ACC112 (cell line): Measurements from ENCODE around the gene BIRC7.

Experiments
- H2AFZ ChIP-seq: fragments of 200-600 bp; sonication (generic); one replicate; pipeline ENCODE4 v1.6.0; 2017; ENCODE audit warnings: antibody characterized with exemption, low read length; ENCODE audit not compliant: unreplicated experiment
- H3K27ac ChIP-seq: fragments of 200-600 bp; sonication (generic); 2 replicates; pipeline ENCODE4 v1.5.1; 2014; ENCODE audit warnings: low read depth, mild to moderate bottlenecking, antibody characterized with exemption, low read length, moderate library complexity
- H3K27me3 ChIP-seq: fragments of 200-600 bp; sonication (generic); 2 replicates; pipeline ENCODE4 v1.6.1; 2014; ENCODE audit warnings: mild to moderate bottlenecking, antibody characterized with exemption, low read length, moderate library complexity, mixed read lengths; ENCODE audit not compliant: insufficient read depth
- H3K36me3 ChIP-seq: fragments of 200-600 bp; sonication (generic); 2 replicates; pipeline ENCODE4 v1.6.1; 2016; ENCODE audit warnings: mild to moderate bottlenecking, antibody characterized with exemption, low read length, moderate library complexity, mixed read lengths; ENCODE audit not compliant: insufficient read depth
- H3K4me1 ChIP-seq: fragments of 200-600 bp; sonication (generic); one replicate; pipeline ENCODE4 v1.6.1; 2016; ENCODE audit warnings: low read length, mixed read lengths; ENCODE audit not compliant: insufficient read depth, unreplicated experiment, control insufficient read depth
- H3K4me3 ChIP-seq: fragments of 200-600 bp; sonication (generic); 2 replicates; pipeline ENCODE4 v1.5.1; 2014; ENCODE audit warnings: mild to moderate bottlenecking, low read depth, low read length
- H3K79me2 ChIP-seq: fragments of 200-600 bp; sonication (generic); one replicate; pipeline ENCODE4 v1.6.0; 2016; ENCODE audit warnings: low read length; ENCODE audit not compliant: control insufficient read depth, unreplicated experiment, insufficient read depth

BIRC7 gene

GRCh38 chr20:63267691-63268090 is 32.0 kb downstream of the BIRC7 start:
- H3K27me3 ChIP-seq = peaks cover 13% of the 10 kb centered on the region
- peaks cover under 1% of the 10 kb centered on the region for H3K79me2 ChIP-seq
- H3K4me1 ChIP-seq = peaks cover 5% of the 10 kb centered on the region

GRCh38 chr20:63268256-63268655 is 32.6 kb downstream of the BIRC7 start:
- Histone ChIP-seq H3K36me3 (no peaks in the 10 kb centered on the region), H3K4me1 (peaks cover 5% of the 10 kb centered on the region), H3K27ac (no peak overlapping the region), H3K79me2 (peaks cover 6% of the 10 kb centered on the region), H3K4me3 (no peak overlapping the region), H2AFZ (no peak overlapping the region), H3K27me3 (peaks cover 13% of the 10 kb centered on the region)

More at GRCh38 chr20:63267691-63268090, 32.0 kb downstream of the BIRC7 start:
- no peaks in the 10 kb centered on the region for H3K36me3 ChIP-seq
- no peak overlapping the region for H3K27ac ChIP-seq
- no peak overlapping the region for H3K4me3 ChIP-seq
- no peak overlapping the region for H2AFZ ChIP-seq

- no peak overlapping the region for H3K27ac ChIP-seq
- peaks cover 5% of the 10 kb centered on the region for H3K4me1 ChIP-seq
- no peak overlapping the region for H3K4me3 ChIP-seq
- H2AFZ ChIP-seq = no peak overlapping the region
- H3K79me2 ChIP-seq = peaks cover 12% of the 10 kb centered on the region
- H3K27me3 ChIP-seq = peaks cover 12% of the 10 kb centered on the region
- H3K36me3 ChIP-seq = no peaks in the 10 kb centered on the region
Measured at GRCh38 chr20:63268671-63269439, 33.1 kb downstream of the BIRC7 start.

- no peak overlapping the region for H2AFZ ChIP-seq
Measured at GRCh38 chr20:63269724-63270123, 34.0 kb downstream of the BIRC7 start.

GRCh38 chr20:63270606-63271325 is 35.1 kb downstream of the BIRC7 start:
- no peak overlapping the region for H3K27ac ChIP-seq
- H3K27me3 ChIP-seq = peaks cover 6% of the 10 kb centered on the region
- peaks cover 13% of the 10 kb centered on the region for H3K4me1 ChIP-seq
- no peak overlapping the region for H2AFZ ChIP-seq
- H3K36me3 ChIP-seq = no peaks in the 10 kb centered on the region
- H3K4me3 ChIP-seq = no peak overlapping the region
- peaks cover 31% of the 10 kb centered on the region for H3K79me2 ChIP-seq

More at GRCh38 chr20:63269724-63270123, 34.0 kb downstream of the BIRC7 start:
- Histone ChIP-seq H3K27me3 (peaks cover 10% of the 10 kb centered on the region), H3K27ac (no peak overlapping the region), H3K4me3 (no peak overlapping the region), H3K36me3 (no peaks in the 10 kb centered on the region), H3K79me2 (peaks cover 21% of the 10 kb centered on the region), H3K4me1 (peaks cover 10% of the 10 kb centered on the region)

GRCh38 chr20:63272105-63273058 is 36.7 kb downstream of the BIRC7 start, which contains the start of gene ARFGAP1:
Gene ARFGAP1 (plus strand): TSS chr20:63272813. CDS start chr20:63275581, 2,768 bp downstream.
- Histone ChIP-seq H3K79me2 (peaks cover 47% of the 10 kb centered on the region), H3K4me1 (peaks cover 13% of the 10 kb centered on the region), H3K27ac (peak within 1 kb of the TSS; percentile 47), H3K36me3 (no peaks in the 10 kb centered on the region), H3K4me3 (peak within 1 kb of the TSS; percentile 88), H2AFZ (peak within 1 kb of the TSS; percentile 12), H3K27me3 (no peaks in the 10 kb centered on the region)

- Histone ChIP-seq H3K4me1 (peaks cover 13% of the 10 kb centered on the region), H3K27me3 (no peaks in the 10 kb centered on the region), H2AFZ (peak overlapping the region; percentile 12), H3K4me3 (peak overlapping the region; percentile 88), H3K36me3 (0 out of 2 replicates have a peak, but pooled peaks cover 4% of the 10 kb centered on the region), H3K79me2 (peaks cover 55% of the 10 kb centered on the region), H3K27ac (peak overlapping the region; percentile 47)
Measured at GRCh38 chr20:63273059-63273579, 37.4 kb downstream of the BIRC7 start.

- Histone ChIP-seq H3K79me2 (peaks cover 55% of the 10 kb centered on the region), H2AFZ (no peak overlapping the region), H3K4me1 (peaks cover 13% of the 10 kb centered on the region), H3K27me3 (no peaks in the 10 kb centered on the region), H3K36me3 (0 out of 2 replicates have a peak, but pooled peaks cover 6% of the 10 kb centered on the region), H3K4me3 (peak overlapping the region; percentile 88), H3K27ac (peak overlapping the region; percentile 47)
Measured at GRCh38 chr20:63273635-63274380, 38.1 kb downstream of the BIRC7 start.

- H3K79me2 ChIP-seq = peaks cover 55% of the 10 kb centered on the region
- no peaks in the 10 kb centered on the region for H3K27me3 ChIP-seq
- H3K27ac ChIP-seq = no peak overlapping the region
- H3K36me3 ChIP-seq = 0 out of 2 replicates have a peak, but pooled peaks cover 6% of the 10 kb centered on the region
- peak overlapping the region; percentile 60 for H3K4me3 ChIP-seq
- H2AFZ ChIP-seq = no peak overlapping the region
- peaks cover 13% of the 10 kb centered on the region for H3K4me1 ChIP-seq
Measured at GRCh38 chr20:63274381-63275228, 38.9 kb downstream of the BIRC7 start.
